Prostate gland (tissue), 2 donors: ENCODE data around the gene TM7SF3. TPM values are rescaled to one million over a fixed set of nuclear protein-coding genes. Genes with fewer than 3 reads are reported as not detected.

Experiments
- DNase-seq: peaks from one replicate; pipeline ENCODE4 v3.0.0-alpha.2; 2019; ENCODE audit warnings: low spot score
- H3K27ac ChIP-seq, 2 donors: fragments of 200-600 bp; sonication (generic); 2 replicates each; pipeline ENCODE4 v1.5.1; 2017 to 2019
- H3K27me3 ChIP-seq: fragments of 200-600 bp; sonication (generic); replicated peaks from 2 replicates; pipeline ENCODE4 v1.5.1; 2019; ENCODE audit not compliant: insufficient read depth
- H3K36me3 ChIP-seq, 2 donors: fragments of 200-600 bp; sonication (generic); 1 replicate in 1 of 2; 2 replicates in 1 of 2; pipeline versions ENCODE4 v1.5.1 to v1.8.1; 2017 to 2019
- H3K4me1 ChIP-seq: fragments of 200-600 bp; sonication (generic); replicated peaks from 2 replicates; pipeline ENCODE4 v1.5.1; 2019
- H3K4me3 ChIP-seq, 2 donors: fragments of 200-600 bp; sonication (generic); 2 replicates each; pipeline ENCODE4 v1.5.1; 2017 to 2019
- H3K9me3 ChIP-seq: fragments of 200-600 bp; sonication (generic); 2 replicates; pipeline ENCODE4 v1.5.1; 2017
- CTCF ChIP-seq, 4 experiments: fragments of 200-600 bp in 2 of 4; fragments of 450-650 bp in 2 of 4; sonication (generic) in 2 of 4; IDR thresholded peaks; 1 replicate in 3 of 4; 2 replicates in 1 of 4; pipeline ENCODE4 v1.5.1; 2016 to 2019; ENCODE audit warnings: antibody characterized with exemption in 4 of 4, mild to moderate bottlenecking in 2 of 4, moderate library complexity in 2 of 4
- POLR2A ChIP-seq: fragments of 450-650 bp; IDR thresholded peaks from one replicate; pipeline ENCODE4 v1.6.1; 2016; ENCODE audit warnings: antibody characterized with exemption, mild to moderate bottlenecking
- POLR2AphosphoS5 ChIP-seq: sonication (generic); formaldehyde crosslinking; IDR thresholded peaks from one replicate; pipeline ENCODE4 v1.6.1; 2017; ENCODE audit warnings: antibody characterized with exemption
- WGBS: methylation state at CpG from one replicate; pipeline ENCODE4 v1.1.5; 2018; 5-methylcytosine and 5-hydroxymethylcytosine counted together
- intact Hi-C: fragments of 100-400 bp; cut with DNase I; formaldehyde crosslinking; loops from one replicate; pipeline ENCODE4 v1.14.2; 2022
- total RNA-seq, 2 donors: library from RNA; depleted of rRNA; stranded (reverse); fragments of >200 nt; gene quantifications; one replicate each; pipeline ENCODE4 v1.1.0, GENCODE V29; 2016

Gene TM7SF3
- 100 to 1,000 TPM in 1 of 2 donors, 10 to 100 TPM in 1; 94.5 to 132 TPM for total RNA-seq

GRCh38 chr12:27014085-27014858 lies at the start of gene TM7SF3:
Gene TM7SF3, minus strand, starts transcription at chr12:27014384. Its CDS starts 216 bp downstream, at chr12:27014168.
- intact Hi-C loops: loop anchor here (2.0 to 10.0 kb wide), 2 partner anchors 75 to 159 kb away; partner anchors contain the start of gene FGFR1OP2
- Histone ChIP-seq H3K27ac (peak within 1 kb of the TSS; percentile 88 to 91), H3K36me3 (no peaks in the 10 kb centered on the region), H3K27me3 (no peaks in the 10 kb centered on the region), H3K9me3 (no peaks in the 10 kb centered on the region), H3K4me1 (no peaks in the 10 kb centered on the region), H3K4me3 (peak within 1 kb of the TSS; percentile 82 to 91)
- under 1% methylated on average over 59 of the region's 71 CpGs for WGBS
- peak; percentile 95 for DNase-seq
- peak; percentile 92 to 99 (median 98) for TF ChIP-seq CTCF (IDR thresholded peaks at IDR 0.05)
- peak; percentile 66 for TF ChIP-seq POLR2AphosphoS5
- peak; percentile 65 for TF ChIP-seq POLR2A

DNA sequence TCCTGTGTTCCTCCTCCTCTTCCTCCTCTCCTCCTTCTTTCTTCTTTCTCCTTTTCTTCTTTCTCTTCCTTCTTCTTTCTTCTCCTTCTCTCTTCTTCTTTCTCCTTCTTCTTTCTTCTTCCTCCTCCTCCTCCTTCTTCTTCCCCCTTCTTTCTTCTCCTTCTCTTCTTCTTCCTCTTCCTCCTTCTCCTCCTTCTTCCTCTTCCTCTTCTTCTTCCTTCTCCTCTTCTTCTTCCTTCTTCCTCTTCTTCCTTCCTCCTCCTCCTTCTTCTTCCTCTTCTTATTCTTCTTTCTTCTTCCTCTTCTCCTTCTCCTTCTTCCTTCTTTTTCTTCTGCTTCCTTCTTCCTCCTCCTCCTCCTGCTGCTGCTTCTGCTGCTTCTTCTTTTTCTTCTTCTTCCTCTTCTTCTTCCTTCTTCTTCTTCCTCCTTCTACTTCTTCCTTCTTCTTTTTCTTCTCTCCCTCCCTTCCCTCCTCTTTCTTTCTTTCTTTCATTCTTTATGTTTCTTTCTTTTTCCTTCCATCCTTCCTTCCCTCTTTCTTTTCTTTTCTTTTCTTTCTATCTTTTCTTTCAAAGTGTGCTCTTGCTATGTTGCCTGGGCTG lies 49.2 kb upstream of the TM7SF3 start:
- DNase-seq: no peak
- H3K9me3 ChIP-seq: no peaks in the 10 kb centered on the region
- H3K4me1 ChIP-seq: no peaks in the 10 kb centered on the region
- H3K27ac ChIP-seq: no peak overlapping the region
- H3K27me3 ChIP-seq: no peaks in the 10 kb centered on the region
- H3K4me3 ChIP-seq: no peak overlapping the region
- intact Hi-C loops: no loop called here
- TF ChIP-seq POLR2AphosphoS5 (no peak), POLR2A (no peak), CTCF (IDR thresholded peaks at IDR 0.05) (no peak)
- H3K36me3 ChIP-seq: no peaks in the 10 kb centered on the region

- H3K36me3 ChIP-seq: no peaks in the 10 kb centered on the region
- TF ChIP-seq POLR2AphosphoS5: no peak
- TF ChIP-seq POLR2A: no peak
- TF ChIP-seq CTCF (IDR thresholded peaks at IDR 0.05): no peak
- intact Hi-C loops: no loop called here
- no peaks in the 10 kb centered on the region for H3K27me3 ChIP-seq
- no peak for DNase-seq
- no peaks in the 10 kb centered on the region for H3K9me3 ChIP-seq
- no peak overlapping the region for H3K4me3 ChIP-seq
- 87% methylated on average over 3 of the region's 3 CpGs for WGBS
- no peaks in the 10 kb centered on the region for H3K4me1 ChIP-seq
- H3K27ac ChIP-seq: no peak overlapping the region
Measured at GRCh38 chr12:27061317-27061716, 47.1 kb upstream of the TM7SF3 start.

GRCh38 chr12:27060740-27061139 lies 46.6 kb upstream of the TM7SF3 start:
- WGBS: 69% methylated on average over 2 of the region's 2 CpGs
- H3K4me3 ChIP-seq: no peak overlapping the region
- DNase-seq: no peak
- H3K9me3 ChIP-seq: no peaks in the 10 kb centered on the region
- H3K27ac ChIP-seq: no peak overlapping the region
- TF ChIP-seq CTCF (IDR thresholded peaks at IDR 0.05) (no peak), POLR2A (no peak), POLR2AphosphoS5 (no peak)
- no peaks in the 10 kb centered on the region for H3K4me1 ChIP-seq
- intact Hi-C loops: no loop called here
- no peaks in the 10 kb centered on the region for H3K36me3 ChIP-seq
- H3K27me3 ChIP-seq: no peaks in the 10 kb centered on the region
